GM13977 (cell line): Measurements from ENCODE around the gene SCOC.
"Not testable (repeated sequence)": the region's sequence is repeated elsewhere in the genome, so short reads cannot be mapped to it uniquely, and the experiment has no call there.

Experiments
- DNase-seq: peaks from one replicate; pipeline ENCODE4 v3.0.0; 2012; ENCODE audit warnings: low spot score
- in situ Hi-C: fragments of 300-500 bp; cut with MboI; formaldehyde crosslinking; loops from one replicate; pipeline ENCODE4 v1.12.0; 2022; ENCODE audit warnings: low sequenced_read_pairs, low pct_unique_long_range_greater_than_20kb, mixed read lengths, inconsistent platforms; ENCODE audit not compliant: unreplicated experiment
- TF ChIP-seq, protein P1 (sequence below): IDR thresholded peaks from 2 replicates; pipeline ENCODE4 v1.5.1; 2012; ENCODE audit warnings: mild to moderate bottlenecking, control low read depth; ENCODE audit not compliant: insufficient read depth; ENCODE audit errors: extremely low read depth, missing control alignments

SCOC gene

DNA sequence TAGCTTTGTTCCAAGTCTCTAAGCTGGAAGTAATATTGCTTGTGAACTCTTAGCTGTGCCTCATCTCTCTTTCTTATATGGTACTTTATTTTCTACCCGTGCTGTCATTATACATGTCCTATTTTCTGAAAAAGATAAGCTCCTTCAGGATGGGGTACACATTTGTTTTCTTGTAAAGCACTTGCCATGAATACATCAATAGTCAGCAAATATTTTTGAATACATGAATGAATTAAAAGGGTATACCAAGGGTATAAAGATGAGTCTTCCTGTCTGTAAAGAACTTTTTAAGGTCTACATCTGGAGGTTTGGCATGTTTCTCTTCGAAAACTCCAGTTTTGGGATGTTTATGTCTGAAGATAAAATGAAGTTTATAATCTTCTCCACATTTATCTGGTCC, 26.7 kb downstream of the SCOC start:
- in situ Hi-C loops: no loop called here
- DNase-seq: no peak
- TF ChIP-seq, protein P1, sequence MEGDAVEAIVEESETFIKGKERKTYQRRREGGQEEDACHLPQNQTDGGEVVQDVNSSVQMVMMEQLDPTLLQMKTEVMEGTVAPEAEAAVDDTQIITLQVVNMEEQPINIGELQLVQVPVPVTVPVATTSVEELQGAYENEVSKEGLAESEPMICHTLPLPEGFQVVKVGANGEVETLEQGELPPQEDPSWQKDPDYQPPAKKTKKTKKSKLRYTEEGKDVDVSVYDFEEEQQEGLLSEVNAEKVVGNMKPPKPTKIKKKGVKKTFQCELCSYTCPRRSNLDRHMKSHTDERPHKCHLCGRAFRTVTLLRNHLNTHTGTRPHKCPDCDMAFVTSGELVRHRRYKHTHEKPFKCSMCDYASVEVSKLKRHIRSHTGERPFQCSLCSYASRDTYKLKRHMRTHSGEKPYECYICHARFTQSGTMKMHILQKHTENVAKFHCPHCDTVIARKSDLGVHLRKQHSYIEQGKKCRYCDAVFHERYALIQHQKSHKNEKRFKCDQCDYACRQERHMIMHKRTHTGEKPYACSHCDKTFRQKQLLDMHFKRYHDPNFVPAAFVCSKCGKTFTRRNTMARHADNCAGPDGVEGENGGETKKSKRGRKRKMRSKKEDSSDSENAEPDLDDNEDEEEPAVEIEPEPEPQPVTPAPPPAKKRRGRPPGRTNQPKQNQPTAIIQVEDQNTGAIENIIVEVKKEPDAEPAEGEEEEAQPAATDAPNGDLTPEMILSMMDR: no peak

DNA sequence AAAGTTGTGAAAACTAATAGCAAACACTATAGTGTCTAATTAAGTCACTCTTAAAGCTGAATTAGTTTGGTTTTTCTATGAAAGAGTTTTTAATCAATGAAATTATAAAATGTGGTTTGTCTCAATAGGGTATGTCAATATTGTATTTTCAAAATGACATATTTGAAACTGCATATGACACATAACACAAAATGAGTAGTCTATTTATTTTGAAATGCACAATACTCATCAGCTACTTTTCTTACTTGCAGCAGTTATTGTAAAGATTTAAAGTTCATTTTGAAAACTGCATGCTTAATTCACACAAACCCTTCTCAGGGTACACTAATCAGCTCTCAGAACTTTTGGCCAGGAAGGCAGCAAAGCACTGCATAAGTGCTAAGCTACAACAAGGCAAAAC, 32.8 kb downstream of the SCOC start:
- in situ Hi-C loops: no loop called here
- DNase-seq: no peak
- TF ChIP-seq, protein P1: no peak

DNA sequence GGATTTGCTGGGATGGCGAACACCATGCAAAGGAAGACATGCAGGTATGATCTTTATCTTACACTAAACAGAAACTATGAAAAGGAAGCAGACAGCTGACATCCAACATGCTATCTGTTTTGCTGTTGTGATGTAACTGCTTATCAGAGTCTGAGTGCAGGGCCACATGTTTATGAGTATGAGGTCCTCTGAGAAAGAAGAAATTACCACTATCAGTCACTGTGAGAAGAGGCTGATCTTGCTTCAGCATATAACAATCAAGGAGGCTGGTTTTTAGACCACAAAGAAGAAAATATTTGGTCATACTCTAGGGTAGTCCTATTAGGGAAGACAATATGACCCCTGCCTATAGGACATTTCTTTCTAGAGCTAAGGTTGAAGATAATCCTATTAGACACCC, 35.5 kb downstream of the SCOC start:
- in situ Hi-C loops: no loop called here
- TF ChIP-seq, protein P1: no peak
- no peak for DNase-seq

DNA sequence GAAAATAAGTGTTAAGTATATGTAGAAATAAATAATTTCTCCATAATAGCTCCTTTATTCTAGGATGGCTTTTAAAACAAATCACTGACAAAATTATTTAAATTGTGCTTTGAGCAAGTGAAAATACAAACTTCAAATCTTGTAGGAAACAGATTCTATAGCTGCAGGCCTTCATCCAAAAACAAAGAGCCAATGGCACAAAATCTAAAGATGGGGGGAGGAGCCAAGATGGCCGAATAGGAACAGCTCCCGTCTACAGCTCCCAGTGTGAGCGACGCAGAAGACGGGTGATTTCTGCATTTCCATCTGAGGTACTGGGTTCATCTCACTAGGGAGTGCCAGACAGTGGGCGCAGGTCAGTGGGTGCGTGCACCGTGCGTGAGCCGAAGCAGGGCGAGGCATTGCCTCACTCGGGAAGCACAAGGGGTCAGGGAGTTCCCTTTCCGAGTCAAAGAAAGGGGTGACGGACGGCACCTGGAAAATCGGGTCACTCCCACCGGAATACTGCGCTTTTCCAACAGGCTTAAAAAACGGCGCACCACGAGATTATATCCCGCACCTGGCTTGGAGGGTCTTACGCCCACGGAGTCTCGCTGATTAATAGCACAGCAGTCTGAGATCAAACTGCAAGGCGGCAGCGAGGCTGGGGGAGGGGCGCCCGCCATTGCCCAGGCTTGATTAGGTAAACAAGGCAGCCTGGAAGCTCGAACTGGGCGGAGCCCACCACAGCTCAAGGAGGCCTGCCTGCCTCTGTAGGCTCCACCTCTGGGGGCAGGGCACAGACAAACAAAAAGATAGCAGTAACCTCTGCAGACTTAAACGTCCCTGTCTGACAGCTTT, 39.9 kb downstream of the SCOC start:
- DNase-seq, in situ Hi-C loops: not testable (repeated sequence)

DNA sequence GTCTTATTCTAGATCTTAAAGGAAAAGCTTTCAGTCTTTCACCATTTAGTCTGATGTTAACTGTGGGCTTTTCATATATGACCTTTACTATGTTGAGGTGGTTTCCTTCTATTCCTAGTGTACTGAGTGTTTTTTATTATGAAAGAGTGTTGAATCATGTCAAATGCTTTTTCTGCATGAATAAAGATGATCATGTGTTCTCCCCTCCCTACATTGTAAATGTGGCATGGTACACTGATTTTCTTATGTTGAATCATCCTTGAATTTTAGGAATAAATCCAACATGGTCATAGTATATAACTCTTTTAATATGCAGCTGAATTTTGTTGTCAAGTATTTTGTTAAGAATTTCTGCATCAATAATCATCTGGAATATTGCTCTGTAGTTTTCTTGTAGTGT, 49.7 kb downstream of the SCOC start:
- no peak for DNase-seq
- in situ Hi-C loops: no loop called here
- TF ChIP-seq, protein P1: no peak

DNA sequence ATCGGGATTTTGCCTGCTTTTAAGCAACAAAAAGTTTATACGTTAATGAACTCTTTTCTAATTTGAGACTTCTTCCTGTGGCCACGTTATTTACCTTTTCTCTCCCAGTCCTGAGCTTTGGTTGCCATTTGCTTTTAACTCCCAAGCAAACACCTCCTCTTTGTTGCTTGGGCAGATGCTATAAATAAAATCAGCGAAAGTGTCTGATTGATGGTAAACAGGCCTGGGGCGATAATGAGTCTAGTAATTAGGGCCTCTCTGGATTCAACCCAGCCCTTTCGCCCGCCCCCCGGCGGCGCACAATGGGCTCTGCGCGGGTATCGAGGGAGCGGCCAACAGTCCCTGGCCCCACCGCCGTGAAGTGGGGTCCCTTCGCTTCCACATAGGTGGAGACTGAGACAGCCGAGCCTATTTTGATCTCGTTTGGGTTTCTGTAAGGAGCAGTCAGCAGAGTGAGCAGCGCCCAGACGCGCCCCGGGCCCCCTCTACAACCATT, 53.2 kb downstream of the SCOC start:
- peak; percentile 22 for DNase-seq
- TF ChIP-seq, protein P1: no peak
- in situ Hi-C loops: no loop called here

DNA sequence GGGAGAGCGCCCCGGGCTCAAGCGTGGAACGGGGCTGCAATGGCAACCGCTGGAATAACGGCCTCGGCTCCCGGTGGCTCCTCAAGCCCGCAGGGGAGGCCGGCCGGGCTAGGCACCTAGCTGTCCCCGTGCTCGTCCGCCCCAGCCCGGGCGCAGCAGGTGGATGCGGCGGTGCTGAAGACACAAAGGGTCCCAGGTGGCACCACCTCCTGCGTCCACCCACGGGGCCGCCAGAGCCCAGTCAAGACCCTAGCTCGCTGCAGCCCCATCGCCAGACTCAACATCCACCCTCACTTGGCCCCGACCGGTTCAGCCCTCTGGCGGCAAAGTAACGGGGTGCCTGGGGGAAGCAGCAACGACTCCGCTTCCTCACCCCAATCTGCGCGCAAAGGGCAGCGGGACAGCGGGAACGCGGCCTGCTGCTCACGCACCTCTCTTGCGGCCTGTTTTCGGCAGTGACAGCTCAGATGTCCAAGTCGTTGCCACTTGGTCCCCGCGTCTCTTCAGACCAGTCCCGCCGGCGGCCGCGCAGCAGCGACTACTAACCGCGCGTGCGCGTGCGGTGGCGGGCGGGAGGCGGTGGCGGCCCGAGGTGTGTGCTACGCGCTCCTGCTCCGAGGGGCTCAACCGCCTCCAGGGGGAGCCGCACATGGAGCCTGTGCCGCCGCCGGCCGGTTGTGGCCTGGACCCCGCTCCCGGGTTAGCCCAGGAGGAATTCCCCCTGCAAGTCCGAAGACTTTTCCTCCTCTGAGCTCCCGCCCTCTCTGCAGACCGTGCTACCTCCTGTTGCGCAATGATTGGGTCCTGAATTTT, 53.9 kb downstream of the SCOC start, which contains the start of gene CLGN:
TSS of gene CLGN (minus strand) at position 543 of the 813 bp plus-strand sequence. CDS start 14,570 bp downstream, outside the sequence.
- peak; percentile 77 for DNase-seq

More for the DNA sequence above, 53.9 kb downstream of the SCOC start, which contains the start of gene CLGN:
- TF ChIP-seq, protein P1: peak; percentile 36
- in situ Hi-C loops: no loop called here
